ENCODE results near the gene ZNF862.

Gene ZNF862

GRCh38 chr7:149866139-149866778 is 28.1 kb downstream of the ZNF862 start (continued):
- TF ChIP-seq CSRNP3 (CRISPR knock-in tag; IDR thresholded peaks at IDR 0.05) = no peak
- no peak for TF ChIP-seq PPARA (CRISPR knock-in tag; IDR thresholded peaks at IDR 0.05; ENCODE audit: borderline replicate concordance)
- no peak for TF ChIP-seq TOX (CRISPR knock-in tag; IDR thresholded peaks at IDR 0.05; ENCODE audit: borderline replicate concordance)

- ATAC-seq = peak; percentile 19; the same call in 1 of the 3 replicates
- TF ChIP-seq ZFP30 (CRISPR knock-in tag; IDR thresholded peaks at IDR 0.05) = no peak
- TF ChIP-seq OSR1 (CRISPR knock-in tag; IDR thresholded peaks at IDR 0.05) = no peak
- TF ChIP-seq PPARA (CRISPR knock-in tag; IDR thresholded peaks at IDR 0.05; ENCODE audit: borderline replicate concordance) = no peak
- TF ChIP-seq TOX (CRISPR knock-in tag; IDR thresholded peaks at IDR 0.05; ENCODE audit: borderline replicate concordance) = no peak
- TF ChIP-seq ZNF8 (CRISPR knock-in tag; IDR thresholded peaks at IDR 0.05) = no peak
- no peak for TF ChIP-seq ZNF565 (CRISPR knock-in tag; conservative IDR thresholded peaks at IDR 0.05; ENCODE audit: low read depth)
- TF ChIP-seq GLIS3 (CRISPR knock-in tag; IDR thresholded peaks at IDR 0.05) = no peak
- no peak for TF ChIP-seq BACH2 (CRISPR knock-in tag; IDR thresholded peaks at IDR 0.05; ENCODE audit: borderline replicate concordance)
- no peak for TF ChIP-seq CSRNP3 (CRISPR knock-in tag; IDR thresholded peaks at IDR 0.05)
These were observed 28.7 kb downstream of the ZNF862 start for GRCh38 chr7:149866779-149867447.

- no peak for TF ChIP-seq ESRRG (CRISPR knock-in tag; IDR thresholded peaks at IDR 0.05)
- no peak for TF ChIP-seq ZNF565 (CRISPR knock-in tag; conservative IDR thresholded peaks at IDR 0.05; ENCODE audit: low read depth)
- TF ChIP-seq PPARA (CRISPR knock-in tag; IDR thresholded peaks at IDR 0.05; ENCODE audit: borderline replicate concordance) = no peak
- TF ChIP-seq ARNTL (CRISPR knock-in tag; IDR thresholded peaks at IDR 0.05; ENCODE audit: borderline replicate concordance, low read depth) = no peak
- no peak for TF ChIP-seq SNAI2 (CRISPR knock-in tag; IDR thresholded peaks at IDR 0.05)
- no peak for TF ChIP-seq GLIS3 (CRISPR knock-in tag; IDR thresholded peaks at IDR 0.05)
- no peak for TF ChIP-seq ZFP30 (CRISPR knock-in tag; IDR thresholded peaks at IDR 0.05)
- TF ChIP-seq CREB5 (CRISPR knock-in tag; IDR thresholded peaks at IDR 0.05; ENCODE audit: low read depth) = no peak
- no peak for TF ChIP-seq BACH2 (CRISPR knock-in tag; IDR thresholded peaks at IDR 0.05; ENCODE audit: borderline replicate concordance)
- no peak for TF ChIP-seq TCF4 (CRISPR knock-in tag; IDR thresholded peaks at IDR 0.05; ENCODE audit: borderline replicate concordance)
- no peak for TF ChIP-seq ZC3H10 (CRISPR knock-in tag; IDR thresholded peaks at IDR 0.05)
- TF ChIP-seq ISL1 (CRISPR knock-in tag; IDR thresholded peaks at IDR 0.05) = no peak
- TF ChIP-seq CSRNP3 (CRISPR knock-in tag; IDR thresholded peaks at IDR 0.05) = no peak
- no peak for TF ChIP-seq POU6F1 (CRISPR knock-in tag; IDR thresholded peaks at IDR 0.05; ENCODE audit: borderline replicate concordance, low read depth)
- no peak for TF ChIP-seq ZNF8 (CRISPR knock-in tag; IDR thresholded peaks at IDR 0.05)
- ATAC-seq = no peak
These were observed 29.8 kb downstream of the ZNF862 start for GRCh38 chr7:149867762-149868622.

Data from SK-N-SH treated with all-trans-retinoic acid at 6 μM for 48 hours (cell line).